Tibial nerve (tissue), 4 donors: ENCODE data around the gene RAB3IL1. TPM values are rescaled to one million over a fixed set of nuclear protein-coding genes. Genes with fewer than 3 reads are reported as not detected.
A peak's percentile ranks its signal among the peaks of the same experiment; 100 is the strongest.
"Not testable (repeated sequence)": the region's sequence is repeated elsewhere in the genome, so short reads cannot be mapped to it uniquely, and the experiment has no call there.

Experiments used
- DNase-seq, 2 donors: peaks; one replicate each; pipeline ENCODE4 v3.0.0-alpha.2; 2019; ENCODE audit warnings: low spot score in 2 of 2
- H3K27ac ChIP-seq, 4 donors: fragments of 200-600 bp; sonication (generic) in 3 of 4; one replicate each; pipeline ENCODE4 v1.5.1; 2017 to 2019; ENCODE audit warnings: mild to moderate bottlenecking in 1 of 4
- H3K27me3 ChIP-seq, 2 donors: fragments of 200-600 bp; sonication (generic) in 1 of 2; one replicate each; pipeline versions ENCODE4 v1.5.1 to v1.6.0; 2017 to 2019
- H3K36me3 ChIP-seq, 3 donors: fragments of 200-600 bp; sonication (generic); one replicate each; pipeline ENCODE4 v1.5.1; 2018 to 2019
- H3K4me1 ChIP-seq, 4 donors: fragments of 200-600 bp; sonication (generic) in 3 of 4; one replicate each; pipeline ENCODE4 v1.5.1; 2017 to 2019
- H3K4me3 ChIP-seq, 4 donors: fragments of 200-600 bp; sonication (generic) in 3 of 4; one replicate each; pipeline ENCODE4 v1.5.1; 2017 to 2019; ENCODE audit warnings: mild to moderate bottlenecking in 1 of 4, moderate library complexity in 1 of 4
- H3K9me3 ChIP-seq, 4 donors: fragments of 200-600 bp; sonication (generic) in 3 of 4; one replicate each; pipeline ENCODE4 v1.5.1; 2017 to 2019
- CTCF ChIP-seq, 5 experiments: fragments of 200-600 bp in 3 of 5; fragments of 450-650 bp in 2 of 5; sonication (generic) in 3 of 5; IDR thresholded peaks; one replicate each; pipeline ENCODE4 v1.5.1; 2016 to 2019; ENCODE audit warnings: antibody characterized with exemption in 5 of 5, mild to moderate bottlenecking in 3 of 5, moderate library complexity in 2 of 5
- EP300 ChIP-seq, 2 donors: sonication (generic); formaldehyde crosslinking; IDR thresholded peaks; one replicate each; pipeline ENCODE4 v1.6.1; 2017; ENCODE audit warnings: antibody characterized with exemption in 2 of 2, mild to moderate bottlenecking in 1 of 2
- POLR2A ChIP-seq, 2 donors: fragments of 450-650 bp; IDR thresholded peaks; one replicate each; pipeline ENCODE4 v1.6.1; 2017; ENCODE audit warnings: antibody characterized with exemption in 2 of 2, mild to moderate bottlenecking in 2 of 2, moderate library complexity in 2 of 2
- WGBS, 2 donors: methylation state at CpG; one replicate each; pipeline ENCODE4 v1.1.5; 2018; 5-methylcytosine and 5-hydroxymethylcytosine counted together
- total RNA-seq, 4 donors: library from RNA; depleted of rRNA; stranded (reverse); fragments of >200 nt; gene quantifications; one replicate each; pipeline ENCODE4 v1.1.0, GENCODE V29; 2016

The RAB3IL1 gene, protein sequence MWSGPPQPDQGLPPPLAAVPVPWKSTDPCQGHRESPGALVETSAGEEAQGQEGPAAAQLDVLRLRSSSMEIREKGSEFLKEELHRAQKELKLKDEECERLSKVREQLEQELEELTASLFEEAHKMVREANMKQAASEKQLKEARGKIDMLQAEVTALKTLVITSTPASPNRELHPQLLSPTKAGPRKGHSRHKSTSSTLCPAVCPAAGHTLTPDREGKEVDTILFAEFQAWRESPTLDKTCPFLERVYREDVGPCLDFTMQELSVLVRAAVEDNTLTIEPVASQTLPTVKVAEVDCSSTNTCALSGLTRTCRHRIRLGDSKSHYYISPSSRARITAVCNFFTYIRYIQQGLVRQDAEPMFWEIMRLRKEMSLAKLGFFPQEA
- total RNA-seq = 100 to 1,000 TPM in 1 of 4 donors, 10 to 100 TPM in 3; 58.8 to 127 (median 71.1) TPM

DNA sequence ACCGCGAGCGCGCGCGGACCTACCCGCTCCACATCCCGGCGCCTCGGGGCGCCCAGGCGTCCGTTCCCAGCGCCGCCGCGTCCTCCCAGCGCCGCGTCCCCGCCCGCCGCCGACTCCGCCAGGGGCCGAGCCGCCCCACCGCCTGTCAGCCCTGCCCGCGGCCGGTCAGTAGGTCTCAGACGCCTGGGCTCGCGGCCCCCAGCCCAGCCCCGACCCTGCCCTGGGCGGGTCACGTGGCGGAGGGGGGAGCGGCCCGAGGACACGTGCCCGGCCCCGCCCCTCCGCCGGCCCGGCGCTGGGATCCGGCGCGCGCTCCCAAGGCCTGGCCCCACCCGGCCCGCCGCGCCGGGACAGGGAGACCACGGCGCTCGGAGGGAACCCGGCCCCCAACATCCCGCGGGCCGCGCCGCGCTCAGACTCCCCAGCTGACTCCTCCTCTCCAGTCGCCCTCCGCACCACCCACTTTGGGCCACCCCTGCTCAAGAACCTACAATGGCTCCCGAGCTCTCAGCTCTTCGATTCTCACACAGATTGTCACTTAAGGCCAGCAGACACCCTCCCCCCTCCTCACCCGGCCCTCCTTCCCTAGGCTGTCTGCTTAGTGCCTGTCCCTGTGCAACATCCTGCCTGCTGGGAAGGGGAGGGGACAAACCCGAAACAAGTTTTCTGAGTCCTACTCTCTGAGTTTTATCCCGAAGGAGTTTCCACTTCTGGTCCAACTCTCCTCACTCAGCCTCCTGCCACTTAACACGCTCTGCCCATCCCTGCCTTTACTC is at the start of gene RAB3IL1:
Gene RAB3IL1, minus strand, starts transcription at position 233 of the 776 bp plus-strand sequence. Its CDS starts 199 bp downstream, at position 34.
- peaks cover 0 to 78% (median 21%) of the 10 kb centered on the region in 4 donors for H3K4me1 ChIP-seq
- H3K9me3 ChIP-seq = no peaks in the 10 kb centered on the region
- 8 to 11% methylated on average over 7 to 15 of the region's 74 CpGs for whole genome bisulfite sequencing, 2 donors
- H3K36me3 ChIP-seq = no peaks in the 10 kb centered on the region
- no peaks in the 10 kb centered on the region for H3K27me3 ChIP-seq
- peak within 1 kb of the TSS; percentile 70 to 95 (median 88) for H3K27ac ChIP-seq
- peak within 1 kb of the TSS; percentile 53 to 81 (median 66) for H3K4me3 ChIP-seq
- TF ChIP-seq CTCF (IDR thresholded peaks at IDR 0.05) (peak in 2 of 5 experiments; percentile 24 to 25), POLR2A (IDR thresholded peaks at IDR 0.05) (peak; percentile 79 to 88), EP300 (IDR thresholded peaks at IDR 0.05) (peak in 1 of 2 donors; percentile 56)
- peak; percentile 66 to 67 for DNase-seq

GRCh38 chr11:61966734-61967115 is 49.4 kb upstream of the RAB3IL1 start:
- peaks cover 0 to 78% (median 68%) of the 10 kb centered on the region in 4 donors for H3K4me1 ChIP-seq
- DNase-seq = no peak
- H3K9me3 ChIP-seq = no peaks in the 10 kb centered on the region
- H3K27me3 ChIP-seq = no peaks in the 10 kb centered on the region
- 0 to 2% methylated on average over 11 to 13 of the region's 13 CpGs for WGBS, 2 donors
- H3K36me3 ChIP-seq = peaks cover 4 to 38% (median 12%) of the 10 kb centered on the region in 3 donors
- peak overlapping the region; percentile 85 to 99 (median 87) for H3K4me3 ChIP-seq
- H3K27ac ChIP-seq = peak overlapping the region; percentile 99 to 100 (median 100)
- TF ChIP-seq CTCF (IDR thresholded peaks at IDR 0.05) = no peak
- TF ChIP-seq EP300 (IDR thresholded peaks at IDR 0.05) = peak in 1 of 2 donors; percentile 37

- not testable (repeated sequence) for DNase-seq, H3K9me3 ChIP-seq, H3K27me3 ChIP-seq
- peaks cover 0 to 72% (median 69%) of the 10 kb centered on the region in 4 donors for H3K4me1 ChIP-seq
- peak overlapping the region; percentile 85 to 99 (median 87) for H3K4me3 ChIP-seq
- peaks cover 4 to 41% (median 12%) of the 10 kb centered on the region in 3 donors for H3K36me3 ChIP-seq
- TF ChIP-seq EP300 (IDR thresholded peaks at IDR 0.05) = peak in 1 of 2 donors; percentile 28
- TF ChIP-seq POLR2A (IDR thresholded peaks at IDR 0.05) = peak in 1 of 2 donors; percentile 6
- WGBS, 2 donors = 71 to 75% methylated on average over 9 of the region's 9 CpGs
- peak overlapping the region; percentile 99 to 100 (median 100) for H3K27ac ChIP-seq
Measured at GRCh38 chr11:61964666-61965271, 47.4 kb upstream of the RAB3IL1 start.

GRCh38 chr11:61964058-61964665 is 46.8 kb upstream of the RAB3IL1 start:
- no peaks in the 10 kb centered on the region for H3K27me3 ChIP-seq
- TF ChIP-seq EP300 (IDR thresholded peaks at IDR 0.05) (peak in 1 of 2 donors; percentile 44), CTCF (IDR thresholded peaks at IDR 0.05) (no peak), POLR2A (IDR thresholded peaks at IDR 0.05) (no peak)
- H3K4me3 ChIP-seq = peak overlapping the region; percentile 85 to 99 (median 87)
- H3K36me3 ChIP-seq = peaks cover 4 to 47% (median 12%) of the 10 kb centered on the region in 3 donors
- H3K4me1 ChIP-seq = peaks cover 0 to 69% (median 65%) of the 10 kb centered on the region in 4 donors
- no peak for DNase-seq
- H3K9me3 ChIP-seq = no peaks in the 10 kb centered on the region
- H3K27ac ChIP-seq = peak overlapping the region; percentile 99 to 100 (median 100)
- 65 to 68% methylated on average over 4 of the region's 4 CpGs for WGBS, 2 donors
